Endodermal cell (in vitro differentiated cells): ENCODE results near the gene ELANE. TPM values are rescaled to one million over a fixed set of nuclear protein-coding genes. Genes with fewer than 3 reads are reported as not detected.

Experiments used
- DNase-seq: peaks from one replicate; pipeline ENCODE4 v3.0.0-alpha.2; 2017
- H3K27ac ChIP-seq: 2 replicates; pipeline ENCODE4 v1.5.1; 2013; ENCODE audit warnings: mild to moderate bottlenecking, low read depth, low read length, moderate library complexity
- H3K27me3 ChIP-seq: 2 replicates; pipeline ENCODE4 v1.6.1; 2013; ENCODE audit warnings: mild to moderate bottlenecking, low read length, moderate library complexity; ENCODE audit not compliant: insufficient read depth, control insufficient read depth, poor library complexity, severe bottlenecking
- H3K36me3 ChIP-seq: 2 replicates; pipeline ENCODE4 v1.7.0; 2013; ENCODE audit warnings: mild to moderate bottlenecking, low read length, moderate library complexity; ENCODE audit not compliant: control insufficient read depth, insufficient read depth
- H3K4me1 ChIP-seq: one replicate; pipeline ENCODE4 v1.7.0; 2013; ENCODE audit warnings: low read length; ENCODE audit not compliant: control insufficient read depth, insufficient read depth
- H3K4me3 ChIP-seq: 2 replicates; pipeline ENCODE4 v1.5.1; 2013; ENCODE audit warnings: mild to moderate bottlenecking, low read length, moderate library complexity
- H3K9ac ChIP-seq: 2 replicates; pipeline ENCODE4 v1.6.1; 2013; ENCODE audit warnings: mild to moderate bottlenecking, low read length, moderate library complexity; ENCODE audit not compliant: poor library complexity, severe bottlenecking; ENCODE audit errors: extremely low read depth
- H3K9me3 ChIP-seq: 2 replicates; pipeline ENCODE4 v1.6.1; 2013; ENCODE audit warnings: mild to moderate bottlenecking, low read length, moderate library complexity; ENCODE audit not compliant: control insufficient read depth
- H3K27ac Mint-ChIP-seq: 2 replicates; pipeline ENCODE4 v1.8.0; 2020; ENCODE audit warnings: mixed read lengths
- H3K27me3 Mint-ChIP-seq: 2 replicates; pipeline ENCODE4 v1.8.0; 2021; ENCODE audit warnings: mild to moderate bottlenecking, mixed read lengths; ENCODE audit not compliant: insufficient read depth
- H3K36me3 Mint-ChIP-seq: 2 replicates; pipeline ENCODE4 v1.8.0; 2020; ENCODE audit warnings: low read depth, mixed read lengths
- H3K4me1 Mint-ChIP-seq: 2 replicates; pipeline ENCODE4 v1.8.0; 2020; ENCODE audit warnings: mixed read lengths
- H3K4me3 Mint-ChIP-seq: 2 replicates; pipeline ENCODE4 v1.8.0; 2020; ENCODE audit warnings: mild to moderate bottlenecking, moderate library complexity, mixed read lengths
- H3K9me3 Mint-ChIP-seq: 2 replicates; pipeline ENCODE4 v1.8.0; 2020; ENCODE audit warnings: mild to moderate bottlenecking, mixed read lengths
- WGBS, 2 experiments: methylation state at CpG; one replicate each; pipeline versions ENCODE4 v1.1.5 to v1.1.7; 2013; ENCODE audit warnings: missing lambda C conversion rate in 2 of 2, mixed read lengths in 1 of 2; ENCODE audit not compliant: insufficient coverage in 1 of 2, insufficient read length in 1 of 2; 5-methylcytosine and 5-hydroxymethylcytosine counted together
- total RNA-seq, 2 donors: library from RNA; stranded (reverse); fragmentation: NEBNext Ultra II Directional in 1 of 2; extraction: Animal tissue kit (Norgen Biotek cat#: 25700) in 1 of 2; gene quantifications; 2 replicates in 1 of 2; 3 replicates in 1 of 2; pipeline ENCODE4 v1.2.1, GENCODE V29; 2021
- TF ChIP-seq, protein P1 (sequence below): fragments of 200-600 bp; sonication (generic); conservative IDR thresholded peaks from 2 replicates; pipeline ENCODE4 v1.5.0; 2021; ENCODE audit warnings: antibody characterized with exemption, mild to moderate bottlenecking

Gene ELANE
- total RNA-seq, 2 donors from 2014 or later = not detected

DNA sequence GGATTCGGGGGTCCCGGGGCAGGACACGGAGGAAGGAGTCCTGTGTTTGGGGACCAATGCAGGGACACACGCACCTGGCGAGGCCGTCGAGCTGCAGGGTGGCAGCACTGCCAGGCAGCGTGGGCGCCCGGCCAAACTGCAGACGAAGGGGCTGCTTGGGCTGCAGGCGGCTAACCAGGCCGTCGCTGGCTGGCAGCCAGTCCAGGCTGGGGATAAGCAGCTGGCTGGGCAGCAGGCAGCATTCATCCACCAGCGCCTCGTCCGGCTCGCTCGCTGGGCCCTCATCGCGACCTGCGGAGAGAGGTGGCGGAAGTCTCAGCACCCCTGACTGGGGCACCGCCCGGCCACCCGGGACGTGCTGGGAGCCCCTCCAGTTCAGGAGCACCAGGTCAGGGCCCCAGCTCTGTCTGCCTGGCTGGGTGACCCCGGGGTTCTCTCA is 18.9 kb downstream of the ELANE start:
- Histone ChIP-seq H3K27ac (no peak overlapping the region), H3K4me3 (no peak overlapping the region), H3K9me3 (no peaks in the 10 kb centered on the region), H3K9ac (no peak overlapping the region), H3K36me3 (peaks cover 29% of the 10 kb centered on the region), H3K27me3 (no peaks in the 10 kb centered on the region), H3K4me1 (no peaks in the 10 kb centered on the region)
- Mint-ChIP-seq H3K36me3 (peaks cover 37% of the 10 kb centered on the region), H3K27me3 (no peaks in the 10 kb centered on the region), H3K4me1 (peaks cover 5% of the 10 kb centered on the region), H3K4me3 (no peak overlapping the region), H3K9me3 (peaks cover 5% of the 10 kb centered on the region), H3K27ac (no peak overlapping the region)
- WGBS, 2 experiments = 93 to 95% methylated on average over 15 to 28 of the region's 28 CpGs
- DNase-seq = peak; percentile 52
- TF ChIP-seq, protein P1, sequence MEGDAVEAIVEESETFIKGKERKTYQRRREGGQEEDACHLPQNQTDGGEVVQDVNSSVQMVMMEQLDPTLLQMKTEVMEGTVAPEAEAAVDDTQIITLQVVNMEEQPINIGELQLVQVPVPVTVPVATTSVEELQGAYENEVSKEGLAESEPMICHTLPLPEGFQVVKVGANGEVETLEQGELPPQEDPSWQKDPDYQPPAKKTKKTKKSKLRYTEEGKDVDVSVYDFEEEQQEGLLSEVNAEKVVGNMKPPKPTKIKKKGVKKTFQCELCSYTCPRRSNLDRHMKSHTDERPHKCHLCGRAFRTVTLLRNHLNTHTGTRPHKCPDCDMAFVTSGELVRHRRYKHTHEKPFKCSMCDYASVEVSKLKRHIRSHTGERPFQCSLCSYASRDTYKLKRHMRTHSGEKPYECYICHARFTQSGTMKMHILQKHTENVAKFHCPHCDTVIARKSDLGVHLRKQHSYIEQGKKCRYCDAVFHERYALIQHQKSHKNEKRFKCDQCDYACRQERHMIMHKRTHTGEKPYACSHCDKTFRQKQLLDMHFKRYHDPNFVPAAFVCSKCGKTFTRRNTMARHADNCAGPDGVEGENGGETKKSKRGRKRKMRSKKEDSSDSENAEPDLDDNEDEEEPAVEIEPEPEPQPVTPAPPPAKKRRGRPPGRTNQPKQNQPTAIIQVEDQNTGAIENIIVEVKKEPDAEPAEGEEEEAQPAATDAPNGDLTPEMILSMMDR = no peak

DNA sequence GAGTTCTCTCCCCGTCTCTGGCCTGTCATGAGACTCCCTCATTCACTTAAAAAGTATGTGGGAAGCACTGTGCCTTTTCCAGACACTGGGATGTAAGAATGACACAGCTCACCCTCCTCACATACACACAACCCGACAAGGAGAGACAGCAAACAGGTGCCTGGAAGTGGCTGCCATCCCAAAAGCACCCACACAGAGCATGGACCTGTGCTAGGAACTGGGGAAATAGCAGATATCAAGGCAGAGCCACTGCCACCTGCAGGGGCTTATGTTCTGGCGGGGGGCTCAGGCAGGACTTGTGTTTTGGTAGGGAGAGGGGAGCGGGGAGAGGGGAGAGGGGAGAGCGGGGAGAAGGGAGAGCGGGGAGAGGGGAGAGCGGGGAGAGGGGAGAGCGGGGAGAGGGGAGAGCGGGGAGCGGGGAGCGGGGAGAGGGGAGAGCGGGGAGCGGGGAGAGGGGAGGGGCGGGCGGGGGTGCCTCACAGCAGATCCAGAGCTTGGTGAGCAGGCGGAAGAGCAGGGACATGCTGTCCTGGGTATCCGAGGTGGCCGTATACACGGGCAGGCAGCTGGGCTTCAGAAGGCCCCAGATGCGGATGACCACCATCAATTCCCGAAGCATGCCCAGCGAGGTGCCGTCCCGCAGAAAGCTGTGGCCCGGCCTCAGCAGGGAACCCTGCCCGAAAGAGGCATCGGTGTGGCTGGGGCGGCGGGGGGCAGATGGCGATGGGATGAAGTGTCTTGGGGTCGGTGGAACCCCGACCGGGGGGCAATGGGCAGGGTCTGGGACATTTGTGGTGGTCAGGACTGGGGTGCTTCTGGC is 19.6 kb downstream of the ELANE start:
- DNase-seq = peak; percentile 84
- Mint-ChIP-seq H3K27ac (no peak overlapping the region), H3K4me1 (peaks cover 5% of the 10 kb centered on the region), H3K36me3 (peaks cover 40% of the 10 kb centered on the region), H3K9me3 (peaks cover 5% of the 10 kb centered on the region), H3K4me3 (no peak overlapping the region), H3K27me3 (no peaks in the 10 kb centered on the region)
- Histone ChIP-seq H3K4me1 (no peaks in the 10 kb centered on the region), H3K27ac (peak overlapping the region; percentile 44), H3K36me3 (peaks cover 29% of the 10 kb centered on the region), H3K27me3 (no peaks in the 10 kb centered on the region), H3K9me3 (no peaks in the 10 kb centered on the region), H3K4me3 (no peak overlapping the region), H3K9ac (no peak overlapping the region)
- TF ChIP-seq, protein P1 = no peak
- 59 to 74% methylated on average over 15 to 20 of the region's 33 CpGs for WGBS, 2 experiments

GRCh38 chr19:872266-872951 is 20.3 kb downstream of the ELANE start:
- no peaks in the 10 kb centered on the region for H3K27me3 Mint-ChIP-seq
- Histone ChIP-seq H3K4me3 (no peak overlapping the region), H3K27me3 (no peaks in the 10 kb centered on the region), H3K27ac (peak overlapping the region; percentile 44), H3K4me1 (no peaks in the 10 kb centered on the region), H3K9me3 (no peaks in the 10 kb centered on the region), H3K36me3 (peaks cover 30% of the 10 kb centered on the region), H3K9ac (no peak overlapping the region)
- H3K4me3 Mint-ChIP-seq = no peak overlapping the region
- TF ChIP-seq, protein P1 = no peak
- peaks cover 42% of the 10 kb centered on the region for H3K36me3 Mint-ChIP-seq
- DNase-seq = peak; percentile 88
- H3K4me1 Mint-ChIP-seq = peaks cover 3% of the 10 kb centered on the region
- WGBS, 2 experiments = 44 to 61% methylated on average over 12 to 27 of the region's 27 CpGs
- H3K9me3 Mint-ChIP-seq = peaks cover 5% of the 10 kb centered on the region
- no peak overlapping the region for H3K27ac Mint-ChIP-seq
